Gastroesophageal sphincter (tissue), 3 donors: ENCODE results near the gene LRRFIP2.

ENCODE experiments used
- POLR2AphosphoS5 ChIP-seq: sonication (generic); formaldehyde crosslinking; IDR thresholded peaks from one replicate; pipeline ENCODE4 v1.6.1; 2017; ENCODE audit warnings: antibody characterized with exemption
- TF ChIP-seq, protein P1 (sequence below), 4 experiments: fragments of 200-600 bp in 2 of 4; fragments of 450-650 bp in 2 of 4; sonication (generic) in 1 of 4; IDR thresholded peaks; one replicate each; pipeline ENCODE4 v1.5.1; 2017 to 2019; ENCODE audit warnings: antibody characterized with exemption in 4 of 4, mild to moderate bottlenecking in 2 of 4, moderate library complexity in 2 of 4

DNA sequence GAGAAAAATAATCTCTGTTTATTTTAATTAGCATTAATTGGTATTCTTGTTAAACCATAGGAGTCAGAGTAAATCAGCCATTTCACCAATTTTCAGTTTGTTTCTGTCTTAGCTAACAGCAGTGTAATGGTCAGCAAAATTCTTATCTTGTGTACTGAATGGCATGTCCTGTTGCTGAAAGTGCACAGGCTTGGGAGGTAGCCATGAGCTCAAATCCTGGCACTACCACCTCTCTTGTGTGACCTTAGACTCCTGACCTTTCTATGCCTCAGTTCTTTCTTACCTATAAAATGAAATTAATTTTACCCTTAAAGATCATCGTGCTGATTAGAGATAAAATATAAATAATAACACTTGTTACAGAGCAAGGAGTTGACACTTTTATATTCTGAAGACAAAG lies 145.3 kb downstream of the LRRFIP2 start:
- TF ChIP-seq, protein P1, sequence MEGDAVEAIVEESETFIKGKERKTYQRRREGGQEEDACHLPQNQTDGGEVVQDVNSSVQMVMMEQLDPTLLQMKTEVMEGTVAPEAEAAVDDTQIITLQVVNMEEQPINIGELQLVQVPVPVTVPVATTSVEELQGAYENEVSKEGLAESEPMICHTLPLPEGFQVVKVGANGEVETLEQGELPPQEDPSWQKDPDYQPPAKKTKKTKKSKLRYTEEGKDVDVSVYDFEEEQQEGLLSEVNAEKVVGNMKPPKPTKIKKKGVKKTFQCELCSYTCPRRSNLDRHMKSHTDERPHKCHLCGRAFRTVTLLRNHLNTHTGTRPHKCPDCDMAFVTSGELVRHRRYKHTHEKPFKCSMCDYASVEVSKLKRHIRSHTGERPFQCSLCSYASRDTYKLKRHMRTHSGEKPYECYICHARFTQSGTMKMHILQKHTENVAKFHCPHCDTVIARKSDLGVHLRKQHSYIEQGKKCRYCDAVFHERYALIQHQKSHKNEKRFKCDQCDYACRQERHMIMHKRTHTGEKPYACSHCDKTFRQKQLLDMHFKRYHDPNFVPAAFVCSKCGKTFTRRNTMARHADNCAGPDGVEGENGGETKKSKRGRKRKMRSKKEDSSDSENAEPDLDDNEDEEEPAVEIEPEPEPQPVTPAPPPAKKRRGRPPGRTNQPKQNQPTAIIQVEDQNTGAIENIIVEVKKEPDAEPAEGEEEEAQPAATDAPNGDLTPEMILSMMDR (IDR thresholded peaks at IDR 0.05), result no peak
- no peak for TF ChIP-seq POLR2AphosphoS5
